K562 (cell line): ENCODE data around the gene ITGB2. TPM values are rescaled to one million over a fixed set of nuclear protein-coding genes. Genes with fewer than 3 reads are reported as not detected.

Source experiments
- ATAC-seq: fragments of 200-7000 bp; cut with Tn5 transposase; 3 replicates; pipeline ENCODE4 v1.9.1; 2020; ENCODE audit warnings: moderate library complexity
- BruUV-seq: library from RNA; stranded (reverse); fragments of 400-500 nt; replicated peaks from 2 replicates; lab custom pipeline; 2021; lab: Mats Ljungman, UMichigan
- CTCF ChIA-PET: fragments of 300-600 bp; formaldehyde crosslinking; extraction: SDS; loops from one replicate; lab custom pipeline; 2021; ENCODE audit warnings: low intra/inter-chr PET ratio; lab: Yijun Ruan, JAX
- POLR2A ChIA-PET: fragments of 300-600, 350-650 bp; sonication (Branson Sonifier 250); formaldehyde crosslinking; extraction: SDS; loops from one replicate; lab custom pipeline; 2021; ENCODE audit warnings: antibody characterized with exemption, inconsistent platforms; lab: Yijun Ruan, JAX
- DNase-seq, 4 experiments: peaks; one replicate each; pipeline versions ENCODE4 v3.0.0 to v3.0.0-alpha.2; 2011 to 2018; ENCODE audit warnings: low spot score in 3 of 4, mixed read lengths in 3 of 4; ENCODE audit errors: extremely low read depth in 1 of 4
- FAIRE-seq: peaks from 2 replicates; lab custom pipeline; 2011; peaks lifted over from hg19 to GRCh38; lab: Jason Lieb, UNC
- H2AFZ ChIP-seq: 2 replicates; pipeline ENCODE4 v1.6.0; 2011; ENCODE audit warnings: low read depth, low read length, control low read depth, inconsistent platforms
- H3K27ac ChIP-seq: fragments of 200-600 bp; 3 replicates; pipeline ENCODE4 v1.8.0; 2011; ENCODE audit warnings: low read depth, mild to moderate bottlenecking, control low read depth, inconsistent platforms, low read length, moderate library complexity, mixed read lengths; ENCODE audit errors: extremely low read depth
- H3K27me3 ChIP-seq, 2 experiments: fragments of 300-600 bp in 1 of 2; 2 replicates in 1 of 2; 3 replicates in 1 of 2; pipeline versions ENCODE4 v1.6.0 to v1.8.0; 2011; ENCODE audit warnings: inconsistent platforms in 2 of 2, low read length in 2 of 2, mild to moderate bottlenecking in 1 of 2, mixed read lengths in 1 of 2, moderate library complexity in 1 of 2; ENCODE audit not compliant: control insufficient read depth in 2 of 2, insufficient read depth in 2 of 2
- H3K36me3 ChIP-seq: fragments of 300-600 bp; 3 replicates; pipeline ENCODE4 v1.8.0; 2011; ENCODE audit warnings: mild to moderate bottlenecking, low read length, inconsistent platforms; ENCODE audit not compliant: control insufficient read depth, insufficient read depth
- H3K4me1 ChIP-seq, 2 experiments: fragments of 200-600 bp in 1 of 2; replicated peaks in 1 of 2; 2 replicates in 1 of 2; 3 replicates in 1 of 2; pipeline versions ENCODE4 v1.5.1 to v1.8.0; 2011; ENCODE audit warnings: inconsistent platforms in 2 of 2, low read length in 2 of 2, mild to moderate bottlenecking in 1 of 2, mixed read lengths in 1 of 2, moderate library complexity in 1 of 2; ENCODE audit not compliant: control insufficient read depth in 2 of 2, insufficient read depth in 2 of 2
- H3K4me2 ChIP-seq: 2 replicates; pipeline ENCODE4 v1.6.1; 2011; ENCODE audit warnings: low read length, control low read depth, inconsistent platforms, mixed read lengths; ENCODE audit not compliant: insufficient read depth
- H3K4me3 ChIP-seq: fragments of 200-600 bp; sonication (generic), shearing (Covaris generic); 2 replicates; pipeline ENCODE4 v1.5.1; 2016; ENCODE audit warnings: control low read depth, inconsistent platforms
- H3K79me2 ChIP-seq: fragments of 200-600 bp; 3 replicates; pipeline ENCODE4 v1.8.0; 2011; ENCODE audit warnings: low read length, inconsistent platforms; ENCODE audit not compliant: control insufficient read depth, insufficient read depth
- H3K9ac ChIP-seq, 2 experiments: 2 replicates each; pipeline versions ENCODE4 v1.6.0 to v1.6.1; 2011; ENCODE audit warnings: low read depth in 2 of 2, low read length in 2 of 2, control low read depth in 1 of 2, inconsistent platforms in 1 of 2, mild to moderate bottlenecking in 1 of 2, mixed read lengths in 1 of 2; ENCODE audit not compliant: insufficient read depth in 1 of 2
- H3K9me1 ChIP-seq: one replicate; pipeline ENCODE4 v1.6.0; 2011; ENCODE audit warnings: inconsistent platforms, mild to moderate bottlenecking, low read length, moderate library complexity; ENCODE audit not compliant: control insufficient read depth, insufficient read depth
- H3K9me3 ChIP-seq: replicated peaks from 2 replicates; pipeline ENCODE4 v1.5.1; 2011; ENCODE audit warnings: low read depth, low read length, inconsistent platforms; ENCODE audit not compliant: control insufficient read depth, insufficient read depth
- H4K20me1 ChIP-seq: replicated peaks from 2 replicates; pipeline ENCODE4 v1.6.1; 2011; ENCODE audit warnings: low read length, inconsistent platforms, mixed read lengths; ENCODE audit not compliant: control insufficient read depth, insufficient read depth
- CTCF ChIP-seq, 3 experiments: IDR thresholded peaks in 2 of 3; conservative IDR thresholded peaks in 1 of 3; 2 replicates each; pipeline ENCODE4 v1.5.1; 2011 to 2012; ENCODE audit warnings: low read length in 3 of 3, mild to moderate bottlenecking in 3 of 3, control low read depth in 2 of 3, improper control_type of control experiment in 1 of 3, inconsistent platforms in 1 of 3, low read depth in 1 of 3, mixed read lengths in 1 of 3, moderate library complexity in 1 of 3; ENCODE audit not compliant: insufficient read depth in 2 of 3
- CTCFL ChIP-seq: IDR thresholded peaks from 2 replicates; pipeline ENCODE4 v1.6.1; 2011; ENCODE audit warnings: borderline replicate concordance, low read depth, mild to moderate bottlenecking, moderate library complexity, low read length; ENCODE audit not compliant: insufficient read depth, poor library complexity, severe bottlenecking
- NFRKB ChIP-seq: fragments of 450-650 bp; IDR thresholded peaks from 2 replicates; pipeline ENCODE4 v1.6.1; 2016; ENCODE audit warnings: low read depth
- TAL1 ChIP-seq: fragments of 450-650 bp; IDR thresholded peaks from 2 replicates; pipeline ENCODE4 v1.6.1; 2016; ENCODE audit warnings: mild to moderate bottlenecking
- WGBS: fragments of 100-300 bp; shearing (Covaris generic); methylation state at CpG from one replicate; pipeline ENCODE4 v1.1.6; 2016; ENCODE audit warnings: low coverage, mixed read lengths; ENCODE audit not compliant: insufficient coverage; ENCODE audit errors: missing lambda C conversion rate; 5-methylcytosine and 5-hydroxymethylcytosine counted together
- in situ Hi-C: fragments of 300-500 bp; cut with MboI; formaldehyde crosslinking; loops from 4 replicates; pipeline ENCODE4 v1.15.0; 2018; ENCODE audit warnings: inconsistent platforms, mixed read lengths
- intact Hi-C: fragments of 100-400 bp; cut with micrococcal nuclease; formaldehyde crosslinking; loops from 2 replicates; pipeline ENCODE4 v1.14.2; 2022
- polyA plus RNA-seq, 8 experiments: library from polyadenylated mRNA; depleted of rRNA in 4 of 8; stranded (reverse) in 5 of 8; unstranded in 3 of 8; fragments of >200 nt; fragmentation: Nextera tagmentation in 2 of 8; fragmentation: Illumina TruSeq in 1 of 8; extraction: Ambion mirVana in 2 of 8; extraction: Trizol in 1 of 8; gene quantifications; 2 replicates each; pipeline versions ENCODE4 v1.2.1 to v1.2.3, GENCODE V29; 2011 to 2014; ENCODE audit warnings: inconsistent platforms in 1 of 8, missing spikeins in 1 of 8
- total RNA-seq, 7 experiments: library from RNA; depleted of rRNA in 6 of 7; stranded (reverse); fragments of >200 nt in 6 of 7; fragmentation: Illumina TruSeq in 2 of 7; extraction: Trizol in 2 of 7; gene quantifications; 2 replicates each; pipeline versions ENCODE4 v1.2.1 to v1.2.3, GENCODE V29; 2011 to 2021; ENCODE audit warnings: low replicate concordance in 1 of 7

Gene ITGB2
- total and polyA plus RNA-seq, 9 of the 15 experiments (the other 6 are each of a cell fraction or from before 2014, with no cell fraction given): 0.07 to 1.3 (median 0.51) TPM; not detected in 2

GRCh38 chr21:44838039-44838895, 82.4 kb downstream of the ITGB2 start:
- no TSS peak for BruUV-seq
- 62% methylated on average over 19 of the region's 30 CpGs for WGBS
- no peak overlapping the region for H3K4me2 ChIP-seq
- peaks cover 21 to 52% of the 10 kb centered on the region in 2 experiments for H3K4me1 ChIP-seq
- ATAC-seq (peak; percentile 16; the same call in 2 of the 3 replicates), DNase-seq (peak in 3 of 4 experiments; percentile 52 to 72 (median 71))
- H3K9ac ChIP-seq: peak overlapping the region in 1 of 2 experiments; percentile 1; a peak in 1 of 4 replicates
- no peak overlapping the region for H3K4me3 ChIP-seq
- no peaks in the 10 kb centered on the region for H3K9me1 ChIP-seq
- intact Hi-C loops: loop anchor here (10.0 kb wide), 1 partner anchor 793 kb away; no protein-coding TSS in a partner anchor
- H3K27ac ChIP-seq: no peak overlapping the region
- H3K79me2 ChIP-seq: no peaks in the 10 kb centered on the region
- H3K27me3 ChIP-seq: peaks cover 14 to 36% of the 10 kb centered on the region in 2 experiments; a peak in 4 of 5 replicates
- H3K9me3 ChIP-seq: no peaks in the 10 kb centered on the region
- in situ Hi-C loops: no loop called here
- ChIA-PET CTCF (no interaction called here), POLR2A (interaction anchor here (1.0 kb wide), 1 partner anchor 28 kb away, joined by 3 read pairs; no protein-coding TSS in a partner anchor)
- no peak overlapping the region for H2AFZ ChIP-seq
- peaks cover 5% of the 10 kb centered on the region; the same call in 1 of the 2 replicates for H4K20me1 ChIP-seq
- peak in 2 of 3 experiments; percentile 10 to 20; a peak in 1 of 6 replicates for TF ChIP-seq CTCF (IDR thresholded peaks at IDR 0.05 in 2 of 3, conservative IDR thresholded peaks at IDR 0.05 in 1 of 3; ENCODE audit: insufficient read depth in 2 of 3, low read depth in 1 of 3, low read length in 3 of 3)
- no peak for TF ChIP-seq TAL1
- TF ChIP-seq CTCFL: peak; percentile 37
- no peak for TF ChIP-seq NFRKB
- TF ChIP-seq, all 486 proteins: peak for 2
- FAIRE-seq: no peak
- no peaks in the 10 kb centered on the region for H3K36me3 ChIP-seq
